Measurements from ENCODE around the gene EVA1B.

The EVA1B gene, protein sequence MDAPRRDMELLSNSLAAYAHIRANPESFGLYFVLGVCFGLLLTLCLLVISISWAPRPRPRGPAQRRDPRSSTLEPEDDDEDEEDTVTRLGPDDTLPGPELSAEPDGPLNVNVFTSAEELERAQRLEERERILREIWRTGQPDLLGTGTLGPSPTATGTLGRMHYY

DNA sequence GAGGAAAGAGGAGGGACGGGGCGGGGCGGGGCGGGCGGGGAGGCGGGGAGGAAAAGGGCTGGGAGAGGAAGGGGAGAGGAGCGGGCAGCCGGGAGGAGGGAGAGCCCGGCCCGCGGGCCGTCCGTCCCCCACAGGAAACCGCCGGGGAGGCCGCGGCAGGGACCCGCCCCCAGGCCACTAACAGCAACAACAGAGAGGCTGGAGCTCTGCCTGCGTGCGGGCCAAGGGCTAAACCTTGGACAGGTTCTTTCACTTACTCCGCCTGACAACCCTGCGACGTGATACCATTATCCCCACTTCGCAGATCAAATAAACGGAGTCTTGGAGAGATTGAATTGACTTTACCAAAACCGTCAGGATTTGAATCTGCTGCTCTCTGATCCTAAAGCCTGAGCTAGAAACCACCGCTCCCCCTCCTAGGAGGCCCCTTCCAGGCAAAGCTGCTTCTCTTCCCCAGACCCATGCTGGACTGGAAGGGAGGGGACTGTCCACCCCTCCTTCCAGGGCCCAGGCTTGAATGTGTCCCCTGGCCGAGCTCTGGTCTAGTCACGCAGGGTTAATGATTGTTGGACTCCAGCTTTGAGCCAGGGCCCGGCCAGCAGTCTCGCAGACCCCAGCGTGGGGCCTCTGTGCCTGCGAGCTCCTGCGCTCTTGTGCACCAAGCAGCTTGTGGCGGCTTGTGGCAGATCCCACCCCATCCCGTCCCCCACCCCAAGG is at the start of gene EVA1B:
EVA1B (minus strand) TSS at position 10 of the 717 bp plus-strand sequence. CDS start 608 bp downstream, outside the sequence.
- in situ Hi-C loops (cut with MboI; ENCODE audit: low sequenced_read_pairs) = no loop called here

DNA sequence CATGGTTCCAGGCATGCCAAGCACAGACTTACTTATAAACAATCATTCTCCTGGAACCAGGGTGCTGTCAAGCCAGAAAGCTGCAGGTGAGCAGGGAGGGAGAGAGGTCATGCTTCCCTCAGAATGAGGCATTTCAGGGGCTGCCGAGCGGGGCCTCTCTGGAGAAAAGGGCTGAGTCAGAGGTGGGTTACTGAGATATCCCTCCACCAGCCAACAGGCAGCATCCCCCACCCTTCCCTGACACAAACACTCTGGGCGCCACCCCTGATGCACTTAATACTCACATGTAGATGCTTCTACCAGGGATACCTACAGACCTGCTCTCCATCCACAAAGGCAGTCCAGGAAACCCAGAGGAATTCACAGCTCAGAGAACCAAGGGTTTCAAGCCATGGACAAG is 49.2 kb upstream of the EVA1B start:
- in situ Hi-C loops (cut with MboI; ENCODE audit: low sequenced_read_pairs) = no loop called here

DNA sequence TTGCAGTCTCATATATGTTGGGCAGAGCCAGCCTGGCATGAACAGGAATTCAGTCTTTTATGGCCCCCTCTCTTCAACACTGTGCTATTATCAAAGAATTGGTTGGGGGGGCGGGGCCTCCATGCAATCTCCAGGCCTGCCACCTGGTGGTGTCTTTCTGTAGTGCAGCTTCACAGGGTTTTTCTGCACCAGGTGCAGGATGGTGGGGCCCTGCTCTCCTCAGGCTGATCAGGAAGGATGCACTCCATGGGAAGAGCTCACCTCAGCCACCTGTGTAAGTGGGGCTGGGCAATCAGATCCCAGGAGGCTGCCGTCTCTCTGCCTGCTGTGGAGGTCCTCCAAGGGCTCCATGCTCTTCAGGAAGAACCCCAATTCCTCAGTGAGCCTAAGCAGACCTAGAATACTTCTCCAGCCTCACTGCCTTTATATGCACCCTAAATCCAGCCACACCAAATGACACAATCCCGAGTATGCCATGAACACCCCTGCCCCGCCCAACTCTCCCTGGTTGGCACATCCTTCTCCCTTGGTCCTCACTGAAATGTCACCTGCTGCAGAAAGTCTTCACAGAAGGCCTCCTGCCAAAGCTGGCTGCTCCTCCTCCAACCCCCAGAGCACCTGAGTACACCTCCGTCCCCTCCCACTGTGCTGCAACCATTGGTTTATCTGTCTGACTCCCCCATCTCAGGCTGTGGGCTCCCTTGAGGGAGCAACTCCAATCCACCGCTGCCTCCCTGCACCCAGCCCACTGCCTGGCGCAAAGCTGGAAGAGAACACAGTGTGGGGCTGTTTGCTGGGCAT is 45.8 kb upstream of the EVA1B start:
- in situ Hi-C loops (cut with MboI; ENCODE audit: low sequenced_read_pairs) = no loop called here

DNA sequence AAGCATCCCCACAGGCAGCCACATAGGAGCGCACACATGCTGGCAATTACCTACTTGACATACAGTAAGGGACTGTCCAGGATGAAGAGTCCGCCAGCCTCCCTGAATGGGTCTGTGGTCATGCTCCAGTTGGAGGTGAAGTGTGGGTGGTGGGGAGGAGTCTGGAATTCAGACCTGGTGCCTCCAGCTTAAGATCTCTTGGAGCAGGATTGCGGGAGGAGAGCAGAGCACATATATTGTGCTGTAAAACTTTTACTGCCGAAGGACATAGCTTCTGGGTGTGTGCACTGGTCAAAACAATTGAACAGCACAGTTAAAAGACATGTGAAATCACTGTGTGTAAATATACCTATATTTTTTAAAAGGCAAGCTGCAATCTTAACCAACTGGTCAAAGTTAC is 44.4 kb upstream of the EVA1B start:
- in situ Hi-C loops (cut with MboI; ENCODE audit: low sequenced_read_pairs) = no loop called here

DNA sequence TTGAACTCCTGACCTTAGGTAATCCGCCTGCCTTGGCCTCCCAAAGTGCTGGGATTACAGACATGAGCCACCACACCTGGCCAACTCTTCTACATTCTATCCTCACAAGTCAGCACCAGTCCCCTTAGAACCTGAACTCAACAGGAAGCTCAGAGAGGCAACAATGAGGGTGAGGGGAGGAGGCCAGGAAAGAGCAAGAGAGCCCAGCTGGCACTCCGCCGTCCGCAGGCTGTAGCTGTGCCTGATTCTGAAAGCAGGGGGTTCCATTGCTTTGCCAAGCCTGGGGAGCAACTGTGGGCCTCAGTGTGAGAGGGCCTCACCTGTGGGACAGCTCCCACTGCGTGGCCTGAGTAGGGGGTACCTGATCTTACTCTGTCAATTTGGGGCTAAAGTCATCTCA is 43.6 kb upstream of the EVA1B start:
- in situ Hi-C loops (cut with MboI; ENCODE audit: low sequenced_read_pairs) = no loop called here

DNA sequence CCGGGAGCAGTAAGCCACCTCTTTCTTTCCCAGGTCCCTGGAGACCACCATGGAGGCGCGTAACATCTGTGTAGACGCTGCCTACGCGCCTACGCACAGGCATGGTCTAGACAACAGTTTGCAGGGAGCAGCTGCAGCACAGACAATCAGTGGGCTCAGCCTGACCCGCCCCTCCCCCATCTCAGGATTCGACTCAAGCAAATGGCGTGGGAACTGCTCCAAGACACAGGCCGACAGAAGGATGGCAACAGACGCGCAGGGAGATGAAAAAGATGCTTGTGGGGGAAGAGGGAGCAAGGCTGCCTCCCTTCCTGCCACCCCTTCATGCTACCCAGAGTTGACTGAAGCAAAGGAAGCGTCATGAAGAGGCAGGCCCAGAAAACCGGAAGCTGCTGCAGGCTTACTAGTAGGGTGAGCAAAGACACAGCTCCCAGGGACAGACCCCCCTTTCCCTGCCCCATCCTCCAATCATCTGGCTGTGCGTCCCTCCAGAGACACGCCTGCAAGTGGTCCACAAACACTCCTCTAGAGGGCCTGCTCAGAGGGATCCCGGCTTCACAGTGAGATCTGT is 42.7 kb upstream of the EVA1B start:
- in situ Hi-C loops (cut with MboI; ENCODE audit: low sequenced_read_pairs) = no loop called here

DNA sequence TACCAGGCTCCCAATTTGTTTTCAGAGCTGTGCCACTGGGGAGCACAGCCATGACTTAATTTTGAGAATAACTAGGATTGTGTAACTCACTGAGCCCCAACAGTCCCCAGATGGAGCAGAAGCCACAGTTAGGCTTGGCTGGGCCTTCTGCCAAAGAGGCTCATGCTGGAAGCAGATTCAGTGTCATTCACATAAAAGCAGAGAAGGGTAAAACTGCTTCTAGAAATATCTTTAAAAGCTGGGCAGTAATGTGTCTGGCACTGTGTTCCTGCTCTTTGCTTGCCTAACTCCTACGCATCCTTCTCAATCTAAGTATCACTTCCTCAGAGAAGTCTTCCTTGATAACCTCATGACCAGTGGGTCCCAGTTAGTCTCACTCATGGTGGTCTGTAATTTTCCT is 41.9 kb upstream of the EVA1B start:
- in situ Hi-C loops (cut with MboI; ENCODE audit: low sequenced_read_pairs) = no loop called here

DNA sequence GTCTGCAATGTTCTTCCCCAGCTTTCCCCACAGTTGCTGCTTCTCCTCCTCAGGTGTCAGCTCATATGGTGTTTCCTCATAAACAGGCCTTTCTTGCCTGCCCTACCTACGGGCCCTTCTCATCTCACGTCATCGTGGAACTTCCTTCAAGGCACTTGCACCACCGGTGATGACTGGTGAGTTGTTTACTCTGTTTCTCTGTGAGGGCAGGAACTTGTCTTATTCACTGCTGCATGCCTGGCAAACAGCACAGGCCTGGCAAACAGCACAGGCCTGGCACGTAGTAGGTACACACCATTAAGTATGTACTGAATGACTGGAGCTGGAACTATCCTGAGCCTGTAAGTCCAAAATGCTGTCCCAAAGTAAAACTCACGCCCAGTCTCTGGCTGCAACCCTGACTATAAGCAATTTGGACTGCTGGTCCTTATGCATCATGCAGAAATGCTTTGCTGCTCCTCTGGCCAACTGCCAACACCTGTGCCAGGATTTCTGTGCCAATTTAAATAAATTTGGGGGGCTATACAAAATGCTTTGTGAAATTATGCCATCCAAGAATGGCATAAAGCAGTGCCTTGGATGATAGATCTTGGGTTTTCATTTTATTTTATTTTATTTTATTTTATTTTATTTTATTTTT is 36.6 kb upstream of the EVA1B start:
- in situ Hi-C loops (cut with MboI; ENCODE audit: low sequenced_read_pairs) = no loop called here

DNA sequence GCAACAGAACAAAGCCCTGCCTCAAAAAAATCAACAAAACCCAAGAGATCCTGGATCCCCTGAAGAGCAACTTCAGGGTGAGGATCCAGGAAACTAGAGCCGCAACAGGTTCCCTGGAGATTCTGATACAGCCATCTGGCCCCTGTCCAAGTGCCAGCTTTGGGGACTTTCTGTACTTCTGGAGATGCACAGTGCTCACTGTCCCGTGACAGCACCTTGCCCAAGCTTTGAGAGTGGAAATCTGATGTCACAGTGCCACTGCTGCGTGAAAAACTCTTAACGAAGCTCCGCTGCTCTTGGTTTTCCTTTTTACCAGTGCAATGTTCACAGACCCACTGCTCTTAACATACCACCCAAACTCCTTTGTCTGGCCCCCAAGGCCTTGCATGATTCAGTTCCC is 35.9 kb upstream of the EVA1B start:
- in situ Hi-C loops (cut with MboI; ENCODE audit: low sequenced_read_pairs) = no loop called here

DNA sequence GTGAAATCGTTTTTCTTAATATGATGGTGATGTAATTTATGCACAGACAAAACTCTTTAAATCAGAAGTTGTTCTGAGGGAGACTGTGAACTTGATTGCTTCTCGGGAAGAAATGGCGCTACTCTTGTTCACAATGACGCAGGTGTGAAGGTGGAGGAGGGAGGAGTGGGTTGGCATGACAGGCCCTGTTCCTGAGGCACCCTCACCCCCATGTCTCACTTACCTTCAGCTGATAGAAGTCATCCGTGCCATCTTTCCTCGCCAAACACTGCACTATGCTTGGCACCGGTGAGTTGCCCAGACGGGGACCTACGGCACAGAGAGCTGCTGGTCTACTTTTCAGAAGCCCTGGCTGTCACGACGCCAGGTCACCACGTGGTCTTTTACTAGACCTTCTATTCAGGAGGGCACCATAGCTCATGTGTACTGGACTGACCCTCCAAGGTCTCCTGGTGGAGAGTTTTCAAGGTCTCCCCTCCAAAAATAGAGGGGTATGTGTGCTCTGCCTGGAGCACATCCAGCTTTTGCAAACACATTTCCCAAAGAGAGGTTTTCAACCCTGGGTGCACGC is 35.2 kb upstream of the EVA1B start:
- in situ Hi-C loops (cut with MboI; ENCODE audit: low sequenced_read_pairs) = no loop called here

DNA sequence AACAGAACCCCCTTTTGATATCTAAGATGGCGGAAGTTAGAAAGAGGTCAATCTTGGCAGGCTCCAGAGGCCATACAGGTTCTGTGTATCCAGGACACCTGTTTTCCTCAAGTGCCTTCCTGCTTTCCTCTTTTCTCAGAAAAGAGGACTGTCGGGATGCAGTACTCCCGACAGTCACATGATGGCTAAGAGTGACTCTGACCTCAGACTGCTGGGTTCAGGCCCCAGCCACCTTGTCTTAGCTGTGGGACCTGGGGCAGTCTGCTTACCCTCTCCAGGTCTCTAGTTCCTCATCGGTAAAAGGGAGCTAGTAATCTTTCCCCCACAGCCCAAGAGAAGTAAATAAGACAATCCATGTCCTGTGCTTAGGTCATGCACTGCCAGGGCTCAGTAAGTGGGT is 32.4 kb upstream of the EVA1B start:
- in situ Hi-C loops (cut with MboI; ENCODE audit: low sequenced_read_pairs) = no loop called here

DNA sequence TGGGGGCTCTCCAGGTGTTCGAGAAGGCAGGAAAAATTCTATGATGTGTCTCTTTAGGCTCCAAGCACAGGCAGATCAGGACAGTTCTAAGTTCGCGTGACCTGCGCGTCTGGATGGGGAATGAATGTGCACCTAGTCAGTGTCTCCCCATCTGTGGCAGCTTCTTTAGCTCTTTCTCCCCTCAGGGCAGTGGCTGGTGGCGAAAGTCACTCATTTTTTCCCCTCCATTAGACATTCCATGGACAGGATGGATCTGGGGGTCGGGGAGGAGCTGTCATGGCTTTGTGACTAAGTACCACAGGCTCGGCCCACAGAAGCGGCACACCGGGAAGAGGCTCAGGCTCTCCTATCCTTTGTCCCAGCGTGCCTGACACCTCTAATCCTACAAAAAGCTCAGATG is 31.0 kb upstream of the EVA1B start:
- in situ Hi-C loops (cut with MboI; ENCODE audit: low sequenced_read_pairs) = no loop called here

DNA sequence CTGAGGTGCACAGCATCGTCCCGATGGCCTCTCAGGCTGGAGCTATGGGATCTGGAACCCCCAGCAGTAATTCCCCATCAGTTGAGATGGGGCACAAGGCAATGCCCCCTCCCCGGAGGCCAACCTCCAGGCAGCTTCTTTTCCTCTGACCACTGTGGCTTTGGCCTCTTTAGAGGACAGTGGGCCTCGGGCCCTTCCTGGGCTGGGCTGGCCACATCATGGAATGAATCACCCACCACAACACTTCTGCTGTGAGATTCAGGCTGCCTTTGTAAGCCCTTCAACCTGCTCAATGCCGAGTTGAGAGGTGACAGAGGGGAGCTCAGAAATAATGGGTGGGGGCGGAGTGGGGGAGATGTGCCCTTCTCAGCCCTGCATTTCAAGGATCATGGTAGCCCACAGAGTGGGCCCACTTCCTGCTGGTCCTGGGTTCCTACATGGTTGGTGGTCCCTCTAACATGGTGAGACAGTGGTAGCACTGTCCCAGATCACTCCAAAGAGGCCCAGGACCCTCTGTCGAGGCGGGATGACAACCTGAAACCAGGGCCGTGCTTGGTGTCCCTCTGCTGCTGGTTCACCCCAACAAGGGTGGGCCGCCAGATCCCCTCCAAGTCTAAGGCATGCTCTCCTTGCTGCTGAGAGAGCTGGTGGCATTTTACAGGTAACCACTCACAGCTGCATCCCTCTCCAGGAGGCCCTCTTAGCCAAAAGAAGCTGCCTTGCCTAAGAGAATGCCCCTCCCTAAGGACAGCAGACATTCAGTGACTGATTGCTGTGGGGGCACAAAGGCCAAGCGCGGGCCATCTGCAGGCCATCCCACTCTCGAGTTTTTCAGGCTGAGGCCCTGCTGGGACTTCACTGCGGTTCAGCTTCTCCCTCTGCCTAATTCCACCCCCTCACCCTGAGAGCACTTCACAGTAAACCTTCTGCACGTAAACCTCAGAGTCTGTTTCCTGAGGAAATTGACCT is 29.7 kb upstream of the EVA1B start:
- in situ Hi-C loops (cut with MboI; ENCODE audit: low sequenced_read_pairs) = no loop called here

DNA sequence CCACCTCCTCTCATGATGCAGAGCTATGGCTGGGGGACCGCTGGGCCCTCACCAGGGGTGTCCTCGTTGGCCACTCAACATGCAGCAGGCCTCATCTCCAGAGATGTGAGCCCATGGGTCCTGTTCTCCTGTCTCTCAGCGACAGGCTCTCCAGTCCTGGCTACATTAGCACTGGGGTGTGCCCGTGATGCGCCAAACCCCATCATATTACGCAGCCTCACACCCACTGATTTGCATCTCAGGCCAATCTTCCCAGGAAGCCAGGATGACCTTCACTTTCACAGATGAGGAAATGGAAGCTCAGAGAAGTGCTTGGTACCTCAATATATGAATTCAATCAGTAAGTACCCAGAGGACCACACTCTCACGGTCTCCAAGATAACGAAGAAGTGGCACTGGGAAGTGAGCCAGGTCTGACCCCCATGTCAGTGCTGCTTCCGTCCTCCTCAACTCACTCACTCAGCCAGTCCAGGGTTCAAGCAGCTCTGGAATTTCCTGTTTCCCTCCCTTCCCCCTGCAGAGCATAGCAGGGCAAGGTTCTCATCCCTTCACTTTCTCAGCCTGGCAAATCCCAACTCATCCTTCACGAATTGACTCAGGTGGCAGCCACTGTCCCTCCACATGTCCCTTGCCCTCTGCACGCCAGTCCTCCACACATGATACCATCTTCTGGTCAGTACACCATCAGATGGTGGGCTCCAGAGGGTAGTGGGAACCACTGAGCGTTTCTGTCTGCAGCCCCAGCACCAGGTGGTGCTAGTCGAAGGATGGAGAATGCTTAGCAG is 28.9 kb upstream of the EVA1B start:
- in situ Hi-C loops (cut with MboI; ENCODE audit: low sequenced_read_pairs) = no loop called here

DNA sequence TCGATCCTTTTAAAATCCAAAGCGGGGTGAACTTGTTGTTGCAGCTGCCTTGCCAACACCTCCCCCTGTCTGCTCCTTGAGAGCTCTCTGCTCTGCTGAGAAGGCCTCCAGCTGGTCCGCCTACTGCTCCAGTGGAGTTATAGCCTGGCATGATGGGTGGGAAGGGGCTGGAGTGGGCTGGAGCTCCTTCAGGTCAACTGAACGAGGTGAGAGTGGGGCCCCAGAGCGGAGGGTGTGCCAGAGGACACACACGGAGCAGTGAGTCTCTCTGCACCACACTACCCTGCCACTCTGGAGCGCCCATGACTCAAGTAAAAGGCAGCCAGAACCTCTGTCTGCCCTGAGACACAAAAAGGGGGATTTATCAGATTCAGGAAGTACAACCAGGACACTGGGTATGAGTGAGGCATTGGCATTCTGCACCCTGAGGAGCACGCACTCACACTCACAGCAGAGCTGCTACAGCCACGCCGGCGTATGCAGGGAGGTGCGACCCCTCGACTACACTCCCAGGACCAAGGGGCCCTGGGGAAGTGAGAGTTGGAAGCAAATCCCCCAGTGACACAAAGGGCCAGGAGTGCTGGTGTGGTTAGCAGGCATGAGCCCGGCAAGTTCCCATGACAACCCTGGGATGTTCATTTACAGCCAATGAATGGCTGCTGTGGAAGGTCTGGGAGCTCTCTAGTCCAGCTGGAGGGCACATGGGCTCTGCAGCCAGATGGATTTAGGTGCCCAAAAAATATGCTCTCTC is 28.0 kb upstream of the EVA1B start:
- in situ Hi-C loops (cut with MboI; ENCODE audit: low sequenced_read_pairs) = no loop called here

DNA sequence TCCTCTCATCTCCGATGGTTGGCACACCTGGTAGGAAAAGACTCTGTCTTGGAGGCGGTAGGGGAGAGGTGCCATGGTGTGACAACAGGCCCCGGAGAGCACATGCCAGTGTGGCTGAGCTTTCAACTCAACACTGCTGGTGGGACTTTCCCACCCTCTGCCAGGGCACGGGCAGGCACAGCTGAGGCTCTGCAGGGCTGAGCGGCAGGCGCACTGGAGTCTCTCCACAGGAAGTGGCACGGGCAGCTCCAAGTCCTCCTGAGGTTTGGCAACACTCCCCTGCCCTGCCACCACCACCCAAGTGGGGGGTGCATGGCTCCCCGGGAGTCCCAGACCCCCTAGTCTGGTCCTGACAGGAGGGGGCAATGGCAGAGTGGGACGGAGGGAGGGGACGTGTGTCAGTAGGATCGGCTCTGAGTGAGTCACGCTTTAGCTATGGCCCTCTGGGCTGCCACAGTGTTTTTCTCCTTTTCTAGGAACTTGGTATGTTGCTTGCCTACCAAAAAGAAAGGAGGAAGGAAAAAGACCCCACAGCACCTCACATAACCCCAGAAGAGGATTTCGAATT is 27.3 kb upstream of the EVA1B start:
- in situ Hi-C loops (cut with MboI; ENCODE audit: low sequenced_read_pairs) = no loop called here

DNA sequence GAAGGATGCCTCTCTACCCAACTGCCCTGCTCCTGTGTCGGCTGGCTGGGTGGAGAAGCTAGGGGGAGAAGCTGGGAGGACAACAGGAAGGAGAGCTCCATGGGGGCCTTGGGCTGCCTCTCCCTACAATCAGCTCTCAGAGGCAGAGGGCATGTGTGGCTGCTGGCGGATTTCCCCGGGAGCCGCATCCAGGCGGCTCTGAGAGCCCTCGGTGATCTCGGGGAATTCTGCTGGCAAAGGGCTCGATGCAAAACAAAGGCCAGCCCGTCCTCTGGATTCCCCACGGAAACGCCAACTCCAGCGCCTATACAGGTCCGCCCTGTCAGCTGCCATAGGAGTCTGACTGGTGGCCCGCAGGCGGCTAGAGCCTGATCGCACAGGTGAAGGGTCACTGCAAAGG is 26.4 kb upstream of the EVA1B start:
- in situ Hi-C loops (cut with MboI; ENCODE audit: low sequenced_read_pairs) = no loop called here

DNA sequence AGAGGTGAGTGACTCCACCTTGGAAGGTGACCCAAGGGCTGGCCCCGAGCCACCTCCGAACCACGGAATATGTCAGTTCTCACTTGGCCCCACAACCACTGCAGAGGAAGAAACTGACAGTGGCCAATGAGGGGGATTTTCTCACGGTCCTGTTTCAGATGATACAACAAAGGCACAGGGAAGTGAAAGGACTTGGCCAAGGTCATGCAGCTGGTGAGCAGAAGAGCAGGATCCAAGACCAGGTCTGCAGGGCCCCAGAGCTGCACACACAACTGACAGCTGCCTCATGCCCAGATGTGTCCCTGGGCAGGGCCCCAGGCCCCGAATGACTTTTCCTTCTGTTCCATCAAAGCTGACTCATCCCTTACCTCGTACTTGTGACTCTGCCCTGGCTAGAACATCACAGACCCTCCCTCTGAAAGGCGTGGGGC is 25.8 kb upstream of the EVA1B start:
- in situ Hi-C loops (cut with MboI; ENCODE audit: low sequenced_read_pairs) = no loop called here

Measured in hTERT RPE-1 (cell line).